Measurements from ENCODE around the gene TSC22D2.

DNA sequence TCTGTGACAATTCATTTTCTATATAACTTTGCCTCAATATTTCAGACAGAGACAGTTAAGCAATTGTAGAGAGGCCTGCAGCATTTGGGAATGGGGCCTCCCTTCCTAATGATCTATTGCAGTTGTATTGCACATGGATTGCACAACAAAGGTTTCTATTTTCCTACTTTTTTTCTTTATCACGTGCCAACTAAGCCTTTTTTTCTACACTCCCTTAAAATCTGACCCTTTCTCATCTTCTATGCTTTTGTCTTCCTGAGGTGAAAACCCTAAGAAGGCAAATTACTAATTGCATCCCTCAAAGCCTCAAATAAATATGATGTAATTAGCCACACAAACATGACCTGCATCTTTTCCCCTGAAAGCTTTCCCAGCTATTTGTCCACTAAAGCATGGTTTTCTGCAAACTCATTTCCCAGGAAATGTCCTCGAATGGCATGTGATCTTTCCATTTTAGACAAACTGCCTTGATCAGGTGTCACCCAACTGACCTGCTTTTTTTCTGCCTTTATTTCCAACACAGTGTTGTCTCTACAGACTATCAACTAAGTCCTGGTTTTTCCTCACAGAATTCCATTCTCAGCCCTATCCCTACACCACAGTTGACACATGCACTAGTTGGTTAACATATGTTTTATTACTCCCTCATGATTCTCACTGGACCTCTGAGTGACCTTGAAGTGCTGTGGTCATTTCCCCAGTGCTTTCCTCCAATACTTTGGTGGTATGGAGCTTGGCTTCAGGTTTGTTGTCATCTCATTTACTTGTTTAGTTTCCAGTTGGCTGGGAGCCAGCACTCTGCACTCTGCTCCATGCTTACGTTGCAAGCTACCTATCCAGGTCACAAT is 31.9 kb upstream of the TSC22D2 start:
- no peak for TF ChIP-seq EZH2 (IDR thresholded peaks at IDR 0.05)
- TF ChIP-seq POLR2AphosphoS5 (IDR thresholded peaks at IDR 0.05; ENCODE audit: borderline replicate concordance, low read depth, low read length) = no peak
